GM12878 (cell line): ENCODE measurements around the gene PGLYRP4.

Source experiments
- CTCF ChIP-seq, 3 experiments: IDR thresholded peaks in 2 of 3; conservative IDR thresholded peaks in 1 of 3; 2 replicates each; pipeline ENCODE4 v1.5.1; 2011; ENCODE audit warnings: low read depth in 3 of 3, low read length in 3 of 3, mild to moderate bottlenecking in 3 of 3, control low read depth in 2 of 3, moderate library complexity in 2 of 3, inconsistent platforms in 1 of 3, mixed read lengths in 1 of 3; ENCODE audit not compliant: control insufficient read depth in 2 of 3, insufficient read depth in 1 of 3; ENCODE audit errors: extremely low read depth in 1 of 3
- SREBF2 ChIP-seq: IDR thresholded peaks from 2 replicates; pipeline ENCODE4 v1.6.1; 2012; ENCODE audit warnings: mild to moderate bottlenecking, low read length

GRCh38 chr1:153397924-153398651 is 49.4 kb upstream of the PGLYRP4 start:
- TF ChIP-seq CTCF (IDR thresholded peaks at IDR 0.05 in 2 of 3, conservative IDR thresholded peaks at IDR 0.05 in 1 of 3; ENCODE audit: control insufficient read depth in 2 of 3, extremely low read depth in 1 of 3, insufficient read depth in 1 of 3, low read depth in 3 of 3, low read length in 3 of 3) (no peak), SREBF2 (no peak)
